Smooth muscle cell (in vitro differentiated cells): Measurements from ENCODE around the gene RCAN1. TPM values are rescaled to one million over a fixed set of nuclear protein-coding genes. Genes with fewer than 3 reads are reported as not detected.
"Not testable (repeated sequence)": the region's sequence is repeated elsewhere in the genome, so short reads cannot be mapped to it uniquely, and the experiment has no call there.

Source experiments
- DNase-seq: peaks from one replicate; lab custom pipeline; 2025; ENCODE audit not compliant: unreplicated experiment; lab: John Stamatoyannopoulos, UW
- H2AFZ ChIP-seq: fragments of 200-600 bp; sonication (generic); 2 replicates; pipeline ENCODE4 v1.6.0; 2016; ENCODE audit warnings: antibody characterized with exemption, low read depth, mild to moderate bottlenecking
- H3F3A ChIP-seq: fragments of 200-600 bp; sonication (generic); 2 replicates; pipeline ENCODE4 v1.6.0; 2017; ENCODE audit warnings: antibody characterized with exemption, low read depth
- H3K27ac ChIP-seq: fragments of 200-600 bp; sonication (generic); 2 replicates; pipeline ENCODE4 v1.5.1; 2016; ENCODE audit warnings: low read depth, mild to moderate bottlenecking
- H3K27me3 ChIP-seq: fragments of 200-600 bp; sonication (generic); 2 replicates; pipeline ENCODE4 v1.6.1; 2016; ENCODE audit warnings: low read depth, mild to moderate bottlenecking
- H3K36me3 ChIP-seq: fragments of 200-600 bp; sonication (generic); 2 replicates; pipeline ENCODE4 v1.5.1; 2016; ENCODE audit warnings: low read depth
- H3K4me1 ChIP-seq: fragments of 200-600 bp; sonication (generic); 2 replicates; pipeline ENCODE4 v1.5.1; 2016; ENCODE audit warnings: low read depth
- H3K4me2 ChIP-seq: fragments of 200-600 bp; sonication (generic); 2 replicates; pipeline ENCODE4 v1.6.0; 2016; ENCODE audit warnings: mild to moderate bottlenecking
- H3K4me3 ChIP-seq: fragments of 200-600 bp; sonication (generic); 2 replicates; pipeline ENCODE4 v1.5.1; 2016; ENCODE audit warnings: mild to moderate bottlenecking
- H3K79me2 ChIP-seq: fragments of 200-600 bp; sonication (generic); 2 replicates; pipeline ENCODE4 v1.6.0; 2016; ENCODE audit warnings: low read depth, mild to moderate bottlenecking
- H3K9ac ChIP-seq: fragments of 200-600 bp; sonication (generic); 2 replicates; pipeline ENCODE4 v1.6.0; 2016; ENCODE audit warnings: low read depth
- H3K9me3 ChIP-seq: fragments of 200-600 bp; sonication (generic); replicated peaks from 2 replicates; pipeline ENCODE4 v1.5.1; 2016; ENCODE audit warnings: low read depth
- H4K20me1 ChIP-seq: fragments of 200-600 bp; sonication (generic); 2 replicates; pipeline ENCODE4 v1.6.0; 2016; ENCODE audit warnings: low read depth
- WGBS: methylation state at CpG from one replicate; pipeline ENCODE4 v1.1.7; 2016; ENCODE audit warnings: low lambda C conversion rate; 5-methylcytosine and 5-hydroxymethylcytosine counted together
- polyA plus RNA-seq: library from polyadenylated mRNA; unstranded; fragments of >200 nt; fragmentation: Nextera tagmentation; extraction: Ambion mirVana; gene quantifications from 2 replicates; pipeline ENCODE4 v1.2.1, GENCODE V29; 2016
- total RNA-seq: library from RNA; depleted of rRNA; stranded (reverse); fragments of >200 nt; gene quantifications from 2 replicates; pipeline ENCODE4 v1.2.3, GENCODE V29; 2014
- TF ChIP-seq, protein P1 (sequence below): fragments of 200-600 bp; sonication (generic); IDR thresholded peaks from 2 replicates; pipeline ENCODE4 v1.5.1; 2017; ENCODE audit warnings: borderline replicate concordance, mild to moderate bottlenecking, antibody characterized with exemption; ENCODE audit not compliant: insufficient read depth, poor library complexity, severe bottlenecking

RCAN1 gene
- total and polyA plus RNA-seq, 2 experiments from 2014 or later = 77.3 to 155 TPM

GRCh38 chr21:34565238-34565637, 49.7 kb downstream of the RCAN1 start:
- TF ChIP-seq, protein P1, sequence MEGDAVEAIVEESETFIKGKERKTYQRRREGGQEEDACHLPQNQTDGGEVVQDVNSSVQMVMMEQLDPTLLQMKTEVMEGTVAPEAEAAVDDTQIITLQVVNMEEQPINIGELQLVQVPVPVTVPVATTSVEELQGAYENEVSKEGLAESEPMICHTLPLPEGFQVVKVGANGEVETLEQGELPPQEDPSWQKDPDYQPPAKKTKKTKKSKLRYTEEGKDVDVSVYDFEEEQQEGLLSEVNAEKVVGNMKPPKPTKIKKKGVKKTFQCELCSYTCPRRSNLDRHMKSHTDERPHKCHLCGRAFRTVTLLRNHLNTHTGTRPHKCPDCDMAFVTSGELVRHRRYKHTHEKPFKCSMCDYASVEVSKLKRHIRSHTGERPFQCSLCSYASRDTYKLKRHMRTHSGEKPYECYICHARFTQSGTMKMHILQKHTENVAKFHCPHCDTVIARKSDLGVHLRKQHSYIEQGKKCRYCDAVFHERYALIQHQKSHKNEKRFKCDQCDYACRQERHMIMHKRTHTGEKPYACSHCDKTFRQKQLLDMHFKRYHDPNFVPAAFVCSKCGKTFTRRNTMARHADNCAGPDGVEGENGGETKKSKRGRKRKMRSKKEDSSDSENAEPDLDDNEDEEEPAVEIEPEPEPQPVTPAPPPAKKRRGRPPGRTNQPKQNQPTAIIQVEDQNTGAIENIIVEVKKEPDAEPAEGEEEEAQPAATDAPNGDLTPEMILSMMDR = no peak

DNA sequence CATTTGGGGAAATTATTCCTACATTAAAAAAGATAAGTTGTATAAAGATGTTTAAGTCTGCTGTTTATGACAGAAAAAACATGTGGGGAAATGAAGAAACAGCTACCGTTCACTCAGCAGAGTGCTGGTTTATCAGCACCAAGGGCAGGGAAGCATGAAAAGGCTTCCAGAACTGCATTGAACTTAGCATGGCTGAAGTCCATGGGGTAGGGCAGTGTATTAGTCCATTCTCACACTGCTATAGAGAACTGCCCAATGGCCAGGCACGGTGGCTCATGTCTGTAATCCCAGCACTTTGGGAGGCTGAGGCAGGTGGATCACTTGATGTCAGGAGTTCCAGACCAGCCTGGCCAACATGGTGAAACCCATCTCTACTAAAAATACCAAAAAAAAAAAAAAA, 51.5 kb downstream of the RCAN1 start:
- not testable (repeated sequence) for H3K36me3 ChIP-seq, H3K4me1 ChIP-seq, H3K27me3 ChIP-seq, H3K4me3 ChIP-seq, H3K4me2 ChIP-seq, H2AFZ ChIP-seq, DNase-seq, H4K20me1 ChIP-seq, H3F3A ChIP-seq, H3K9me3 ChIP-seq, H3K79me2 ChIP-seq, H3K27ac ChIP-seq, H3K9ac ChIP-seq
- WGBS = 90% methylated on average over 2 of the region's 2 CpGs

More at GRCh38 chr21:34565238-34565637, 49.7 kb downstream of the RCAN1 start:
- no peaks in the 10 kb centered on the region for H3F3A ChIP-seq
- no peaks in the 10 kb centered on the region for H3K79me2 ChIP-seq
- H3K36me3 ChIP-seq = no peaks in the 10 kb centered on the region
- H3K9me3 ChIP-seq = no peaks in the 10 kb centered on the region
- DNase-seq = no peak
- H3K4me2 ChIP-seq = no peak overlapping the region
- no peaks in the 10 kb centered on the region for H4K20me1 ChIP-seq
- H3K27ac ChIP-seq = no peak overlapping the region
- no peak overlapping the region for H3K4me3 ChIP-seq
- H3K4me1 ChIP-seq = no peaks in the 10 kb centered on the region
- 94% methylated on average over 4 of the region's 4 CpGs for WGBS
- no peak overlapping the region for H2AFZ ChIP-seq
- no peaks in the 10 kb centered on the region for H3K27me3 ChIP-seq
- H3K9ac ChIP-seq = no peak overlapping the region

- Histone ChIP-seq H3K9ac (no peak overlapping the region), H3K79me2 (no peaks in the 10 kb centered on the region), H3K27me3 (no peaks in the 10 kb centered on the region), H3K4me2 (no peak overlapping the region), H2AFZ (no peak overlapping the region), H3K4me1 (no peaks in the 10 kb centered on the region), H3K36me3 (no peaks in the 10 kb centered on the region), H3K4me3 (no peak overlapping the region), H3F3A (no peaks in the 10 kb centered on the region), H3K27ac (no peak overlapping the region), H3K9me3 (no peaks in the 10 kb centered on the region), H4K20me1 (no peaks in the 10 kb centered on the region)
- DNase-seq = no peak
- TF ChIP-seq, protein P1 = no peak
- WGBS = 95% methylated on average over 7 of the region's 7 CpGs
Observed at GRCh38 chr21:34561806-34562205, 53.1 kb downstream of the RCAN1 start.

- no peaks in the 10 kb centered on the region for H3K36me3 ChIP-seq
- no peak overlapping the region for H3K9ac ChIP-seq
- TF ChIP-seq, protein P1 = no peak
- no peaks in the 10 kb centered on the region for H3K4me1 ChIP-seq
- H3F3A ChIP-seq = no peaks in the 10 kb centered on the region
- no peak overlapping the region for H2AFZ ChIP-seq
- no peak for DNase-seq
- no peaks in the 10 kb centered on the region for H3K9me3 ChIP-seq
- no peaks in the 10 kb centered on the region for H3K27me3 ChIP-seq
- H3K27ac ChIP-seq = no peak overlapping the region
- no peak overlapping the region for H3K4me3 ChIP-seq
- H4K20me1 ChIP-seq = no peaks in the 10 kb centered on the region
- 0% methylated on average over 1 of the region's 1 CpG for WGBS
- H3K79me2 ChIP-seq = no peaks in the 10 kb centered on the region
- no peak overlapping the region for H3K4me2 ChIP-seq
Observed at GRCh38 chr21:34560609-34561008, 54.3 kb downstream of the RCAN1 start.
